HG03039 (cell line): ENCODE measurements around the gene SH3RF3.
"Not testable (repeated sequence)": the region's sequence is repeated elsewhere in the genome, so short reads cannot be mapped to it uniquely, and the experiment has no call there.

Source experiments
- ATAC-seq: cut with Tn5 transposase; IDR thresholded peaks from one replicate; pipeline ENCODE4 v1.9.1; 2021; ENCODE audit warnings: mild to moderate bottlenecking, moderate library complexity; ENCODE audit not compliant: unreplicated experiment

Gene SH3RF3

GRCh38 chr2:109213646-109214433 lies 84.8 kb downstream of the SH3RF3 start:
- ATAC-seq: peak; percentile 45

- ATAC-seq: no peak
These were observed 85.8 kb downstream of the SH3RF3 start for GRCh38 chr2:109214651-109215371.

GRCh38 chr2:109215866-109216265 lies 86.9 kb downstream of the SH3RF3 start:
- ATAC-seq: no peak

GRCh38 chr2:109216332-109216731 lies 87.3 kb downstream of the SH3RF3 start:
- no peak for ATAC-seq

GRCh38 chr2:109217362-109218086 lies 88.5 kb downstream of the SH3RF3 start:
- no peak for ATAC-seq

GRCh38 chr2:109218087-109218791 lies 89.2 kb downstream of the SH3RF3 start:
- no peak for ATAC-seq

- ATAC-seq: no peak
These were observed 89.8 kb downstream of the SH3RF3 start for GRCh38 chr2:109218792-109219126.

- no peak for ATAC-seq
These were observed 91.9 kb downstream of the SH3RF3 start for GRCh38 chr2:109220860-109221259.

- not testable (repeated sequence) for ATAC-seq
These were observed 92.3 kb downstream of the SH3RF3 start for GRCh38 chr2:109221316-109221715.

- ATAC-seq: no peak
These were observed 93.4 kb downstream of the SH3RF3 start for GRCh38 chr2:109222422-109222821.

GRCh38 chr2:109222825-109223471 lies 93.9 kb downstream of the SH3RF3 start:
- ATAC-seq: no peak

GRCh38 chr2:109223490-109223889 lies 94.5 kb downstream of the SH3RF3 start:
- ATAC-seq: no peak

- not testable (repeated sequence) for ATAC-seq
These were observed 95.3 kb downstream of the SH3RF3 start for GRCh38 chr2:109224341-109224740.

- no peak for ATAC-seq
These were observed 96.3 kb downstream of the SH3RF3 start for GRCh38 chr2:109225170-109225782.

- ATAC-seq: no peak
These were observed 97.1 kb downstream of the SH3RF3 start for GRCh38 chr2:109226128-109226527.

GRCh38 chr2:109226622-109227021 lies 97.6 kb downstream of the SH3RF3 start:
- no peak for ATAC-seq

- no peak for ATAC-seq
These were observed 100.2 kb downstream of the SH3RF3 start for GRCh38 chr2:109229094-109229675.

GRCh38 chr2:109230941-109231420 lies 102.0 kb downstream of the SH3RF3 start:
- no peak for ATAC-seq

- ATAC-seq: no peak
These were observed 102.4 kb downstream of the SH3RF3 start for GRCh38 chr2:109231428-109231827.
